Measurements from ENCODE around the gene PLPPR2. TPM values are rescaled to one million over a fixed set of nuclear protein-coding genes. Genes with fewer than 3 reads are reported as not detected.
"Not testable (repeated sequence)": the region's sequence is repeated elsewhere in the genome, so short reads cannot be mapped to it uniquely, and the experiment has no call there.

The PLPPR2 gene, protein sequence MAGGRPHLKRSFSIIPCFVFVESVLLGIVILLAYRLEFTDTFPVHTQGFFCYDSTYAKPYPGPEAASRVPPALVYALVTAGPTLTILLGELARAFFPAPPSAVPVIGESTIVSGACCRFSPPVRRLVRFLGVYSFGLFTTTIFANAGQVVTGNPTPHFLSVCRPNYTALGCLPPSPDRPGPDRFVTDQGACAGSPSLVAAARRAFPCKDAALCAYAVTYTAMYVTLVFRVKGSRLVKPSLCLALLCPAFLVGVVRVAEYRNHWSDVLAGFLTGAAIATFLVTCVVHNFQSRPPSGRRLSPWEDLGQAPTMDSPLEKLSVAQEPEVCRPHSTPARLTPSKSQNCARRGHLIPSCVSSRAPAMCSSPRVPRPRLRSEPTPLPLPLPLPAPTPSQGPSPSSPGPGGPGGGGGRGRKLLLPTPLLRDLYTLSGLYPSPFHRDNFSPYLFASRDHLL
- total RNA-seq: 10 to 100 TPM in 3 of 5 donors, 1 to 10 TPM in 2; 8.6 to 16.2 (median 10.7) TPM
- 1.9 TPM for total RNA-seq (2013)
- total RNA-seq: 0.87 to 16.1 (median 7.2) reads per million in 29 experiments

DNA sequence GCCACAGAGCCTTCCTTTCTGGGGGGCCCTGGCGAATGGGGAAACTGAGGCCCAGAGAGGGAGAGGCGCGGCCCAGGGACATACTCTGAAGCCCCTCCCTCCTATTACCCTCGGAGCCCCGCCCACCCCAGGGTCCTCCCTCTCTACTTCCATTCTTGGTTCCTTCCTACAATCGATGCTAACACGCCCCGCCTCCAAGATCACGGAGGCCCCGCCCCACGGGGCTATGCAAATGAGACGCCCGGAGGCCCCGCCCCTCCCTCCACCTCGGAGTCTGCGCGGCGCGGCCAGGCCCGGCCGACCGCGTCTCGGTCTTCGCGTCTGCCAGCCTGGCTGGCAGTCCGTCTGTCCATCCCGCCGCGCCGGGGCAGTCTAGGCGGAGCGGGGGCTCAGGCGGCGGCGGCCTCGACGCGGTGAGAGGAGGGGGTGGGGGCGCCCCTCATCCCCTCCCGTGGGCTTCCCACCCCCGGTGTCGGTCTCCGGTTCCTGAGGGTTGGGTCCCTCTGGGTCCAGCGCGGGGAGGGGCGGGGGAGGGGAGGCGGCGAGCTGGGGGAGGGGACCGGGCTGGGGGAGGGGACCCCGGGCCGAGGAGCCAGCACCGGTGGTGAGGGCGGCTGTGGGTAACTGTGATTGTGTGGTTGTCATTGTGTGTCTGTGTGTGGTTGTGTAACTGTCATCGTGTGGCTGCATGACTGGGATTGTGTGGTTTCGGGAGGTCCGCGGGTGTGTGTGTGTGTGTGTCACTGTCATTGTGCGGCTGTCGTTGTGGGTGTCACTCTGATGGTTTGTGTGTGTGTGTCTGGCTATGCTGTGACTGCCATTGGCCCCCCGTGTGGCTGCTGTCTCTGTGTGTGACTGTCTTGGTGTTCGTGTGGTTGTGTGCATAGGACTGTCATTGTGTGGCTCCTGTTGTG is at the start of gene PLPPR2:
PLPPR2 (plus strand) TSS at position 273 of the 914 bp plus-strand sequence. CDS start 2,242 bp downstream, outside the sequence.
- peak within 1 kb of the TSS; percentile 65 to 84 (median 72) for H3K4me3 Mint-ChIP-seq
- ChIA-PET CTCF (no interaction called here), POLR2A (no interaction called here)
- peak; percentile 80 to 97 (median 89) for ATAC-seq (replicated peaks in 1 of 4)
- H3K36me3 Mint-ChIP-seq: no peaks in the 10 kb centered on the region
- H3K4me1 Mint-ChIP-seq: peaks cover 9 to 21% (median 13%) of the 10 kb centered on the region in 3 donors
- Histone ChIP-seq H3K36me3 (ENCODE audit: control insufficient read depth in 2 of 2, extremely low read depth in 1 of 2, insufficient read depth in 1 of 2, low read length in 1 of 2) (no peaks in the 10 kb centered on the region), H3K27me3 (replicated peaks in 1 of 2; ENCODE audit: control insufficient read depth in 2 of 2, extremely low read depth in 1 of 2, insufficient read depth in 2 of 2, low read length in 1 of 2) (peaks cover 0 to 13% of the 10 kb centered on the region in 2 experiments), H3K9me3 (no peaks in the 10 kb centered on the region), H3K4me1 (ENCODE audit: control insufficient read depth in 1 of 2, extremely low read depth in 1 of 2, insufficient read depth in 2 of 2, low read length in 2 of 2) (peaks cover 4 to 18% of the 10 kb centered on the region in 2 experiments), H3K27ac (ENCODE audit: low read length) (no peak within 1 kb of the TSS), H3K4me3 (ENCODE audit: control insufficient read depth in 1 of 2, extremely low read depth in 1 of 2, low read length in 1 of 2) (peak within 1 kb of the TSS; percentile 26 to 35)
- no peaks in the 10 kb centered on the region for H3K9me3 Mint-ChIP-seq
- WGBS (ENCODE audit: insufficient coverage): 8% methylated on average over 35 of the region's 62 CpGs
- DNase-seq: peak; percentile 49 to 89 (median 80)
- no peak within 1 kb of the TSS for H3K27ac Mint-ChIP-seq
- H3K27me3 Mint-ChIP-seq: peaks cover 8 to 9% of the 10 kb centered on the region in 2 donors

DNA sequence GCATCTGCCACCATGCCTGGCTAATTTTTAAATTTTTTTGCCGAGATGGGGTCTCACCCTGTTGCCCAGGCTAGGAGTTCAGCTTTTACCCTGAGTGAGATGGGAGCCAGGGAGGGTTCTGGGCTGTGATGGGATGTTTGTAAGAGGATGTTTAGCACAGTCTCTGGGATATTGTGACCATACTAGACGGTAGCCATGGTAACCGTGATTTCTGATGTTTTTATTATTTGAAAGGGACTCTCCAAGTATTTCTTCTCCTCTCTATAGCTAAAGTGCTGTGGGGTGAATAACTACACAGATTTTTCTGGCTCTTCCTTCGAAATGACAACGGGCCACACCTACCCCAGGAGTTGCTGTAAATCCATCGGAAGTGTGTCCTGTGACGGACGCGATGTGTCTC is 48.9 kb upstream of the PLPPR2 start:
- H3K27me3 Mint-ChIP-seq: peaks cover 6 to 9% of the 10 kb centered on the region in 2 donors

GRCh38 chr19:11320278-11320995 is 34.8 kb upstream of the PLPPR2 start:
- 88% methylated on average over 1 of the region's 9 CpGs for WGBS (ENCODE audit: insufficient coverage)
- H3K4me1 ChIP-seq (ENCODE audit: control insufficient read depth in 1 of 2, extremely low read depth in 1 of 2, insufficient read depth in 2 of 2, low read length in 2 of 2): peaks cover 2 to 12% of the 10 kb centered on the region in 2 experiments
- H3K4me3 Mint-ChIP-seq; DNase-seq; H3K4me3 ChIP-seq (ENCODE audit: control insufficient read depth in 1 of 2, extremely low read depth in 1 of 2, low read length in 1 of 2); ATAC-seq (replicated peaks in 1 of 4); H3K36me3 Mint-ChIP-seq; POLR2A ChIA-PET; H3K27ac Mint-ChIP-seq; H3K27ac ChIP-seq (ENCODE audit: low read length); H3K9me3 Mint-ChIP-seq; H3K9me3 ChIP-seq; H3K36me3 ChIP-seq (ENCODE audit: control insufficient read depth in 2 of 2, extremely low read depth in 1 of 2, insufficient read depth in 1 of 2, low read length in 1 of 2): not testable (repeated sequence)
- Mint-ChIP-seq H3K27me3 (peaks cover 7 to 11% of the 10 kb centered on the region in 2 donors), H3K4me1 (peaks cover 13 to 20% (median 19%) of the 10 kb centered on the region in 3 donors)
- peaks cover 0 to 17% of the 10 kb centered on the region in 2 experiments for H3K27me3 ChIP-seq (replicated peaks in 1 of 2; ENCODE audit: control insufficient read depth in 2 of 2, extremely low read depth in 1 of 2, insufficient read depth in 2 of 2, low read length in 1 of 2)
- CTCF ChIA-PET: interaction anchor here in 1 of 2 donors (0.6 kb wide), 1 partner anchor 100 kb away, joined by 7 read pairs; no protein-coding TSS in a partner anchor

More for the DNA sequence above, 48.9 kb upstream of the PLPPR2 start:
- ATAC-seq (replicated peaks in 1 of 4) (no peak), DNase-seq (no peak)
- CTCF ChIA-PET: no interaction called here
- Histone ChIP-seq H3K36me3 (ENCODE audit: control insufficient read depth in 2 of 2, extremely low read depth in 1 of 2, insufficient read depth in 1 of 2, low read length in 1 of 2) (no peaks in the 10 kb centered on the region), H3K4me1 (ENCODE audit: control insufficient read depth in 1 of 2, extremely low read depth in 1 of 2, insufficient read depth in 2 of 2, low read length in 2 of 2) (no peaks in the 10 kb centered on the region), H3K27me3 (replicated peaks in 1 of 2; ENCODE audit: control insufficient read depth in 2 of 2, extremely low read depth in 1 of 2, insufficient read depth in 2 of 2, low read length in 1 of 2) (peaks cover 0 to 15% of the 10 kb centered on the region in 2 experiments), H3K9me3 (no peaks in the 10 kb centered on the region), H3K27ac (ENCODE audit: low read length) (no peak overlapping the region), H3K4me3 (ENCODE audit: control insufficient read depth in 1 of 2, extremely low read depth in 1 of 2, low read length in 1 of 2) (no peak overlapping the region)
- no peak overlapping the region for H3K27ac Mint-ChIP-seq
- whole genome bisulfite sequencing (ENCODE audit: insufficient coverage): 90% methylated on average over 1 of the region's 9 CpGs
- H3K4me3 Mint-ChIP-seq: no peak overlapping the region
- POLR2A ChIA-PET: no interaction called here
- no peaks in the 10 kb centered on the region for H3K9me3 Mint-ChIP-seq
- no peaks in the 10 kb centered on the region for H3K36me3 Mint-ChIP-seq
- no peaks in the 10 kb centered on the region for H3K4me1 Mint-ChIP-seq

DNA sequence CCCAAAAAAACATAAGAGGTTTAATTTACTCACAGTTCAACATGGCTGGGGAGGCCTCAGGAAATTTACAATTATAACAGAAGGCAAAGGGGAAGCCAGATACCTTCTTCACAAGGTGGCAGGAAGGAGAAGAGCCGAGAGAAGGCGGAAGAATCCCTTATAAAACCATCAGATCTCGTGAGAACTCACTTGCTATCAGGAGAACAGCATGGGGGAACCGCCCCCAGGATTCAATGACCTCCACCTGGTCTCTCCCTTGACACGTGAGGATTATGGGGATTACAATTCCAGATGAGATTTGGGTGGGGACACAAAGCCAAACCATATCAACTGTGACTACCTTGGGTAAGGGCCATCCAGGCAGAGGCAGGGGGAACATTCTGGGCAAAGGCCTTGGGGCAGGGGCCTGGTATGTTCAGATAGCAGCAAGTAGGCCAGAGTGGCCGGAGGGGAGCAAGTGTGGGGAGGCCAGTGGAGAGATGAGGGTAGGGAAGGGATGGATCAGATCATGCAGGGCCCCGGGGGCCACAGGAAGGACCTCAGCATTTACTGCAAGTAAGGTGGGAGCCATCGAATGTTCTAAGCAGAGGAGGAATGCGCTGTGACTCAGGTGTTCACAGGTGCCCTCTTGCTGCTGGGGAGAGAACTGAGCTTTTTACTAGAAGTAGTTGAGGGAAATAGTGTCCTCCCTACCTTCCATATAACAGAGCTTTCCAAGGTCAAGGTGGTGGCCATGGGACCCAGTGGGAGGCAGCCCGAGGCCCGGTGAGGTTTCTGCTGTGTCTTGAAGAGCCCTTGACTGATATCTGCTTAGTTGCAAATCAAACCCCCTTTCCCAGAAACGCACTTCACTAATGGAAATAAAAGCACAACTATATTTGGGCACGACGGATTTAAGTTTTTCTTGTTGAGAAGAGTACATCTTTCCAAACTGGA is 33.8 kb upstream of the PLPPR2 start:
- H3K27me3 Mint-ChIP-seq: peaks cover 7 to 11% of the 10 kb centered on the region in 2 donors
- DNase-seq: no peak
- no peaks in the 10 kb centered on the region for H3K9me3 ChIP-seq
- peaks cover 13 to 20% (median 19%) of the 10 kb centered on the region in 3 donors for H3K4me1 Mint-ChIP-seq
- peaks cover 7% of the 10 kb centered on the region for H3K36me3 Mint-ChIP-seq
- no peak overlapping the region for H3K4me3 ChIP-seq (ENCODE audit: control insufficient read depth in 1 of 2, extremely low read depth in 1 of 2, low read length in 1 of 2)
- WGBS (ENCODE audit: insufficient coverage): 94% methylated on average over 5 of the region's 14 CpGs
- peaks cover 0 to 17% of the 10 kb centered on the region in 2 experiments for H3K27me3 ChIP-seq (replicated peaks in 1 of 2; ENCODE audit: control insufficient read depth in 2 of 2, extremely low read depth in 1 of 2, insufficient read depth in 2 of 2, low read length in 1 of 2)
- ATAC-seq (replicated peaks in 1 of 4): no peak
- no peak overlapping the region for H3K27ac ChIP-seq (ENCODE audit: low read length)
- no peaks in the 10 kb centered on the region for H3K9me3 Mint-ChIP-seq
- ChIA-PET CTCF (no interaction called here), POLR2A (no interaction called here)
- no peak overlapping the region for H3K4me3 Mint-ChIP-seq
- H3K36me3 ChIP-seq (ENCODE audit: control insufficient read depth in 2 of 2, extremely low read depth in 1 of 2, insufficient read depth in 1 of 2, low read length in 1 of 2): peaks cover under 1 to 2% of the 10 kb centered on the region in 2 donors
- peaks cover 2 to 12% of the 10 kb centered on the region in 2 experiments for H3K4me1 ChIP-seq (ENCODE audit: control insufficient read depth in 1 of 2, extremely low read depth in 1 of 2, insufficient read depth in 2 of 2, low read length in 2 of 2)
- no peak overlapping the region for H3K27ac Mint-ChIP-seq

DNA sequence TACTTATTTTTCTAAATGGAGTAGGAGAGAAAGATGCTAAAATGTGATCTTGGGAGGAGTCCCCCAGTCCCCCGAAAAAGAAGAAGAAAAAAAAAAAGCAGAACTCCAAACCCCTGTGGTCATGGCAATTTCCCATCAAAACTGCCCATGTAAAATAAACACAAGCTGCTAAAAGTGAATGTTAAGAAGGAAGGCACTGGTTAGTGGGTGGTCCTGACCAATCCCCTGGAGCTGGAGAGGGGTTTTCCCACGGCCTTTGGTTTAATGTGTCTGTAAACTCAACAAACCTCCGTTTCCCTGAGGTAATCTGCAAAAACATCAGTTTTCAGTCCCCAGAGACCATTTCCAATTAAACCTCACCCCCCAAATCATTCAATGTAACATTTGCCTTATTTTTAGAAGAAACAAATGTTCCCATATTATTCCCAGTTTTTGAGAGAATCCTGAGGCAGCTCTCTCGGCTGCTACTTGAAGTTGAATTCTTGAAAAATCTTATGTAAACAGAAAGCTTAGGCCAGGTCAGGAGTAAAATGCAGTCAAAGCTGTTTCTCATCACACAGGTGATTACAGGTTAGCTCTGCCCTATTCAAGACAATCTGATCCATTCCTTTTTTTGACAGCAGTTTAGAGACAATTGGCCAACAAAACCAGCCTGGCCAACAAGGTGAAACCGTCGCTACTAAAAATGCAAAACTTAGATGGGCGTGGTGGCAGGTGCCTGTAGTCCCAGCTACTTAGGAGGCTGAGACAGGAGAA is 32.8 kb upstream of the PLPPR2 start:
- CTCF ChIA-PET: no interaction called here
- H3K4me1 ChIP-seq (ENCODE audit: control insufficient read depth in 1 of 2, extremely low read depth in 1 of 2, insufficient read depth in 2 of 2, low read length in 2 of 2): peaks cover 2 to 12% of the 10 kb centered on the region in 2 experiments

More for the DNA sequence above, 32.8 kb upstream of the PLPPR2 start:
- no peak for DNase-seq
- no peak overlapping the region for H3K27ac ChIP-seq (ENCODE audit: low read length)
- Mint-ChIP-seq H3K4me1 (peaks cover 13 to 20% (median 19%) of the 10 kb centered on the region in 3 donors), H3K27me3 (peaks cover 6 to 7% of the 10 kb centered on the region in 2 donors), H3K4me3 (no peak overlapping the region), H3K36me3 (peaks cover 14% of the 10 kb centered on the region), H3K27ac (no peak overlapping the region), H3K9me3 (no peaks in the 10 kb centered on the region)
- no peak overlapping the region for H3K4me3 ChIP-seq (ENCODE audit: control insufficient read depth in 1 of 2, extremely low read depth in 1 of 2, low read length in 1 of 2)
- POLR2A ChIA-PET: interaction anchor here in 1 of 2 donors (0.8 kb wide), 1 partner anchor 24 kb away, joined by 3 read pairs; the partner anchor contains the start of genes CCDC159 and TMEM205
- H3K36me3 ChIP-seq (ENCODE audit: control insufficient read depth in 2 of 2, extremely low read depth in 1 of 2, insufficient read depth in 1 of 2, low read length in 1 of 2): peaks cover 2 to 4% of the 10 kb centered on the region in 2 donors
- peaks cover 0 to 17% of the 10 kb centered on the region in 2 experiments for H3K27me3 ChIP-seq (replicated peaks in 1 of 2; ENCODE audit: control insufficient read depth in 2 of 2, extremely low read depth in 1 of 2, insufficient read depth in 2 of 2, low read length in 1 of 2)
- H3K9me3 ChIP-seq: no peaks in the 10 kb centered on the region
- 100% methylated on average over 4 of the region's 7 CpGs for WGBS (ENCODE audit: insufficient coverage)
- no peak for ATAC-seq (replicated peaks in 1 of 4)
